Vagina (tissue), 2 donors: Measurements from ENCODE around the gene NIP7. TPM values are rescaled to one million over a fixed set of nuclear protein-coding genes. Genes with fewer than 3 reads are reported as not detected.

ENCODE experiments used
- DNase-seq, 2 donors: peaks; one replicate each; pipeline ENCODE4 v3.0.0-alpha.2; 2017; ENCODE audit errors: extremely low spot score in 2 of 2
- H3K27ac ChIP-seq: fragments of 200-600 bp; sonication (generic); one replicate; pipeline ENCODE4 v1.5.1; 2019
- H3K27me3 ChIP-seq: fragments of 200-600 bp; sonication (generic); one replicate; pipeline ENCODE4 v1.5.1; 2019
- H3K36me3 ChIP-seq, 2 donors: fragments of 200-600 bp; sonication (generic); one replicate each; pipeline ENCODE4 v1.5.1; 2017 to 2019
- H3K4me1 ChIP-seq: fragments of 200-600 bp; sonication (generic); one replicate; pipeline ENCODE4 v1.5.1; 2019
- H3K4me3 ChIP-seq, 2 donors: fragments of 200-600 bp; sonication (generic); 1 replicate in 1 of 2; 2 replicates in 1 of 2; pipeline ENCODE4 v1.5.1; 2016 to 2019
- H3K9me3 ChIP-seq: fragments of 200-600 bp; sonication (generic); one replicate; pipeline ENCODE4 v1.5.1; 2019
- CTCF ChIP-seq, 3 experiments: fragments of 450-650 bp in 2 of 3; fragments of 200-600 bp in 1 of 3; sonication (generic) in 1 of 3; IDR thresholded peaks; one replicate each; pipeline ENCODE4 v1.5.1; 2017 to 2019; ENCODE audit warnings: antibody characterized with exemption in 3 of 3, mild to moderate bottlenecking in 2 of 3, moderate library complexity in 2 of 3
- POLR2A ChIP-seq, 2 donors: fragments of 450-650 bp; IDR thresholded peaks; one replicate each; pipeline ENCODE4 v1.6.1; 2017; ENCODE audit warnings: antibody characterized with exemption in 2 of 2, mild to moderate bottlenecking in 2 of 2, moderate library complexity in 2 of 2
- POLR2AphosphoS5 ChIP-seq, 2 donors: sonication (generic); formaldehyde crosslinking; IDR thresholded peaks; one replicate each; pipeline ENCODE4 v1.9.0; 2017; ENCODE audit warnings: antibody characterized with exemption in 2 of 2, mild to moderate bottlenecking in 2 of 2, low read depth in 1 of 2; ENCODE audit not compliant: insufficient read depth in 1 of 2
- intact Hi-C: fragments of 100-400 bp; cut with DNase I; formaldehyde crosslinking; loops from one replicate; pipeline ENCODE4 v1.15.1; 2023
- total RNA-seq: library from RNA; depleted of rRNA; stranded (reverse); fragments of >200 nt; gene quantifications from one replicate; pipeline ENCODE4 v1.2.3, GENCODE V29; 2016

Gene NIP7
- total RNA-seq, 1 donor from 2014 or later: 15.2 TPM

- Histone ChIP-seq H3K9me3 (no peaks in the 10 kb centered on the region), H3K4me1 (no peaks in the 10 kb centered on the region), H3K4me3 (no peak overlapping the region), H3K36me3 (peaks cover 3 to 76% of the 10 kb centered on the region in 2 donors), H3K27ac (no peak overlapping the region), H3K27me3 (no peaks in the 10 kb centered on the region)
- DNase-seq: no peak
- TF ChIP-seq POLR2AphosphoS5 (IDR thresholded peaks at IDR 0.05; ENCODE audit: insufficient read depth in 1 of 2, low read depth in 1 of 2) (no peak), POLR2A (IDR thresholded peaks at IDR 0.05) (no peak), CTCF (IDR thresholded peaks at IDR 0.05) (no peak)
- intact Hi-C loops: no loop called here
These were observed 29.3 kb downstream of the NIP7 start for GRCh38 chr16:69368866-69369265.

GRCh38 chr16:69371564-69371963, 32.0 kb downstream of the NIP7 start:
- H3K27ac ChIP-seq: no peak overlapping the region
- no peaks in the 10 kb centered on the region for H3K9me3 ChIP-seq
- H3K4me1 ChIP-seq: no peaks in the 10 kb centered on the region
- no peak overlapping the region for H3K4me3 ChIP-seq
- no peaks in the 10 kb centered on the region for H3K27me3 ChIP-seq
- no peak for DNase-seq
- intact Hi-C loops: no loop called here
- TF ChIP-seq POLR2AphosphoS5 (IDR thresholded peaks at IDR 0.05; ENCODE audit: insufficient read depth in 1 of 2, low read depth in 1 of 2) (no peak), CTCF (IDR thresholded peaks at IDR 0.05) (no peak), POLR2A (IDR thresholded peaks at IDR 0.05) (no peak)
- peaks cover 3 to 56% of the 10 kb centered on the region in 2 donors for H3K36me3 ChIP-seq

- Histone ChIP-seq H3K36me3 (peaks cover 0 to 46% of the 10 kb centered on the region in 2 donors), H3K9me3 (no peaks in the 10 kb centered on the region), H3K27ac (no peak overlapping the region), H3K4me3 (no peak overlapping the region), H3K27me3 (no peaks in the 10 kb centered on the region), H3K4me1 (no peaks in the 10 kb centered on the region)
- intact Hi-C loops: no loop called here
- no peak for DNase-seq
- no peak for TF ChIP-seq POLR2AphosphoS5 (IDR thresholded peaks at IDR 0.05; ENCODE audit: insufficient read depth in 1 of 2, low read depth in 1 of 2)
- no peak for TF ChIP-seq POLR2A (IDR thresholded peaks at IDR 0.05)
- no peak for TF ChIP-seq CTCF (IDR thresholded peaks at IDR 0.05)
These were observed 33.4 kb downstream of the NIP7 start for GRCh38 chr16:69373019-69373418.

GRCh38 chr16:69376393-69377059, 37.0 kb downstream of the NIP7 start:
- intact Hi-C loops: no loop called here
- Histone ChIP-seq H3K4me1 (no peaks in the 10 kb centered on the region), H3K9me3 (no peaks in the 10 kb centered on the region), H3K4me3 (no peak overlapping the region), H3K27ac (no peak overlapping the region), H3K27me3 (no peaks in the 10 kb centered on the region), H3K36me3 (peaks cover 0 to 35% of the 10 kb centered on the region in 2 donors)
- TF ChIP-seq POLR2A (IDR thresholded peaks at IDR 0.05) (no peak), CTCF (IDR thresholded peaks at IDR 0.05) (no peak), POLR2AphosphoS5 (IDR thresholded peaks at IDR 0.05; ENCODE audit: insufficient read depth in 1 of 2, low read depth in 1 of 2) (no peak)
- no peak for DNase-seq

- Histone ChIP-seq H3K4me1 (no peaks in the 10 kb centered on the region), H3K36me3 (peaks cover 0 to 35% of the 10 kb centered on the region in 2 donors), H3K9me3 (no peaks in the 10 kb centered on the region), H3K27ac (no peak overlapping the region), H3K4me3 (no peak overlapping the region), H3K27me3 (no peaks in the 10 kb centered on the region)
- intact Hi-C loops: no loop called here
- no peak for TF ChIP-seq CTCF (IDR thresholded peaks at IDR 0.05)
- TF ChIP-seq POLR2AphosphoS5 (IDR thresholded peaks at IDR 0.05; ENCODE audit: insufficient read depth in 1 of 2, low read depth in 1 of 2): no peak
- TF ChIP-seq POLR2A (IDR thresholded peaks at IDR 0.05): no peak
- no peak for DNase-seq
These were observed 38.5 kb downstream of the NIP7 start for GRCh38 chr16:69378036-69378435.
